PFSK-1 (cell line): ENCODE measurements around the gene SEMA3C.

Experiments used
- REST ChIP-seq, 2 experiments: IDR thresholded peaks; 2 replicates each; pipeline versions ENCODE4 v1.6.1 to v1.8.0; 2011 to 2012; ENCODE audit warnings: low read depth in 2 of 2, low read length in 2 of 2, control low read depth in 1 of 2, inconsistent platforms in 1 of 2, mild to moderate bottlenecking in 1 of 2, moderate library complexity in 1 of 2; ENCODE audit not compliant: insufficient read depth in 1 of 2
- SIN3A ChIP-seq: IDR thresholded peaks from 2 replicates; pipeline ENCODE4 v1.6.1; 2012; ENCODE audit warnings: mild to moderate bottlenecking, low read length, moderate library complexity, borderline replicate concordance; ENCODE audit not compliant: insufficient read depth
- TAF1 ChIP-seq: IDR thresholded peaks from 2 replicates; pipeline ENCODE4 v1.6.1; 2012; ENCODE audit warnings: low read length, control low read depth, borderline replicate concordance; ENCODE audit not compliant: insufficient read depth

- no peak for TF ChIP-seq TAF1
- TF ChIP-seq REST (IDR thresholded peaks at IDR 0.05; ENCODE audit: insufficient read depth in 1 of 2, low read depth in 2 of 2, low read length in 2 of 2), result no peak
- TF ChIP-seq SIN3A, result no peak
These were observed 31.7 kb upstream of the SEMA3C start for GRCh38 chr7:80950550-80950967.
